Spinal cord (tissue), 10 donors: ENCODE measurements around the gene HIBADH. TPM values are rescaled to one million over a fixed set of nuclear protein-coding genes. Genes with fewer than 3 reads are reported as not detected.
A peak's percentile ranks its signal among the peaks of the same experiment; 100 is the strongest.

Experiments
- DNase-seq, 6 donors: peaks; one replicate each; pipeline versions ENCODE4 v3.0.0 to v3.0.0-alpha.2; 2013 to 2015; ENCODE audit warnings: low spot score in 6 of 6, low read depth in 4 of 6
- H3K27ac ChIP-seq: one replicate; pipeline ENCODE4 v1.5.1; 2013; ENCODE audit warnings: low read depth, low read length, control low read depth
- H3K27me3 ChIP-seq: one replicate; pipeline ENCODE4 v1.6.1; 2013; ENCODE audit warnings: low read length; ENCODE audit not compliant: control insufficient read depth, insufficient read depth
- H3K36me3 ChIP-seq: one replicate; pipeline ENCODE4 v1.6.1; 2013; ENCODE audit warnings: low read length; ENCODE audit not compliant: control insufficient read depth, insufficient read depth
- H3K4me1 ChIP-seq: one replicate; pipeline ENCODE4 v1.6.1; 2013; ENCODE audit warnings: low read length; ENCODE audit not compliant: control insufficient read depth, insufficient read depth
- H3K4me3 ChIP-seq: one replicate; pipeline ENCODE4 v1.5.1; 2013; ENCODE audit warnings: low read depth, low read length, control low read depth
- H3K9me3 ChIP-seq: one replicate; pipeline ENCODE4 v1.6.1; 2013; ENCODE audit warnings: low read length; ENCODE audit not compliant: control insufficient read depth, insufficient read depth
- WGBS: methylation state at CpG from one replicate; pipeline ENCODE4 v1.1.5; 2013; ENCODE audit warnings: missing lambda C conversion rate; ENCODE audit not compliant: insufficient coverage; 5-methylcytosine and 5-hydroxymethylcytosine counted together
- polyA plus RNA-seq, 2 donors: library from polyadenylated mRNA; unstranded; fragments of 120-200 nt; gene quantifications; one replicate each; pipeline ENCODE4 v1.2.1, GENCODE V29; 2013; ENCODE audit not compliant: insufficient read length in 2 of 2
- total RNA-seq, 2 donors: library from RNA; depleted of rRNA in 1 of 2; stranded (reverse); fragments of 120-200 nt in 1 of 2; fragments of >200 nt in 1 of 2; gene quantifications; one replicate each; pipeline versions ENCODE4 v1.2.3 to v1.2.4, GENCODE V29; 2013 to 2014
- donor health status: healthy.

HIBADH gene
- total and polyA plus RNA-seq, 4 donors: 27.2 to 52.7 (median 30.2) TPM

DNA sequence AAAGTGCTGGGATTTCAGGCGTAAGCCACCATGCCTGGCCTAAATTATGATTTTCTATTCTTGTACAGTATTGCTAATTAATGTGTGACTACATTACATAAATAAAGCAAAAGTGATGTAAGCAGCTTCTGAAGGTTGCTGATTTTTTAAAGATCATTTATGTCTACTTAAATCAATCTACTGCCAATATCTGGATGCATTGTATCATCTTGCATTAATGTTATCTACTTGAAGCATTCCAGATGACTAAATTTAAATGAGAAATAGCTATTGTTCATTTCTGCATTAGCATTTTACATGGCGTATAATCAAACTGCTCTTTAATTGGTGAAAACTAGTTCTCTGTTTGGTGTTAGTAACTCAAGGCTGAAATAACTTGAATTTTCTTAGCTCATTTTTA is 37.1 kb upstream of the HIBADH start:
- DNase-seq: no peak
- Histone ChIP-seq H3K36me3 (no peaks in the 10 kb centered on the region), H3K4me1 (no peaks in the 10 kb centered on the region), H3K27ac (no peak overlapping the region), H3K4me3 (no peak overlapping the region), H3K27me3 (no peaks in the 10 kb centered on the region), H3K9me3 (no peaks in the 10 kb centered on the region)
- no CpG with 5 or more reads among the region's 2 CpGs for WGBS

DNA sequence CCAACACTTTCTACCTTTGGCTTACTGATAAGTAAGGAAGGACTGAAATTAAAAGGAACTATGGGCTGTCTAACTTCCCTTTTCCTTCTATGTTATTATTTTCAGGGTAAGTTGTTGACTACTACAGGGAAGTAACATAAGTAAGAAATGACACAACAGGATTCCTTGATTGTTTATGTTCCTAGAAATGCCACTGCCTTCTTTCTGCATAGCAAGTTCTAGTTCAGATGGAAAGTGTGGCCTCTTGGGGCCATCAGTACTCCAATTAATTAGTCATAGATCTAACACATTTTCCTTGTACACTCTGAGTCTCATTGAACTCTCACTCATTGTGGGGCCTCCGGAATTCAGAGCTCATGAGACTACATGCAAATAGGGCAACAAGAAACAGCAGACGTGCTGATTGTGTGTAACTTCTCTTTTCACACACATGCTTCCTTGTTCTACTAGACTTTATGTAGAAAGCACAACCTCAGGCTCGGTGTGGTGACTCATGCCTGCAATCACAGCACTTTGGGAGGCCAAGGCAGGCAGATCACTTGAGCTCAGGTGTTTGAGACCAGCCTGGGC is 35.3 kb upstream of the HIBADH start:
- 51% methylated on average over 3 of the region's 3 CpGs for WGBS
- Histone ChIP-seq H3K36me3 (no peaks in the 10 kb centered on the region), H3K27me3 (no peaks in the 10 kb centered on the region), H3K27ac (no peak overlapping the region), H3K4me3 (no peak overlapping the region), H3K9me3 (no peaks in the 10 kb centered on the region), H3K4me1 (no peaks in the 10 kb centered on the region)
- peak in 1 of 6 donors; percentile 21 for DNase-seq

DNA sequence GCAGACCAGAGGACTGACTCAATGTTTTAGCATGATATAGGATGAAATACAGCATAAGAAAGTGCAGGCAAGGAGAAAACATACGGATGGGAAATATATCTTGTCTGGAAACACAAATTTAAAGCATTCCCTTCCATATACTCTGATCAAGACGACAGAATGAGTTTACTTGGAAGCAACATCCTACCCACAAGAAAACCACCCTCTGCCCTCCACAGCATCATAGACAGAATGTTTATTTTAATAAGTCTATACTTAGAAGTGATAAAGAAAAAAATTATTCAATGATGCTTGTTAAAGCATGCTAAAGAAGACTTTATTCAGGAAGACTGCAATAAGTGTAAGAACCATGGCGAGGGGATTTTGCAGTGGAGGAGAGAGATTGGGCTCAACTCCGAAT is 32.4 kb upstream of the HIBADH start:
- Histone ChIP-seq H3K27ac (no peak overlapping the region), H3K36me3 (no peaks in the 10 kb centered on the region), H3K27me3 (no peaks in the 10 kb centered on the region), H3K4me3 (no peak overlapping the region), H3K9me3 (no peaks in the 10 kb centered on the region), H3K4me1 (no peaks in the 10 kb centered on the region)
- WGBS: 91% methylated on average over 2 of the region's 4 CpGs
- DNase-seq: no peak

DNA sequence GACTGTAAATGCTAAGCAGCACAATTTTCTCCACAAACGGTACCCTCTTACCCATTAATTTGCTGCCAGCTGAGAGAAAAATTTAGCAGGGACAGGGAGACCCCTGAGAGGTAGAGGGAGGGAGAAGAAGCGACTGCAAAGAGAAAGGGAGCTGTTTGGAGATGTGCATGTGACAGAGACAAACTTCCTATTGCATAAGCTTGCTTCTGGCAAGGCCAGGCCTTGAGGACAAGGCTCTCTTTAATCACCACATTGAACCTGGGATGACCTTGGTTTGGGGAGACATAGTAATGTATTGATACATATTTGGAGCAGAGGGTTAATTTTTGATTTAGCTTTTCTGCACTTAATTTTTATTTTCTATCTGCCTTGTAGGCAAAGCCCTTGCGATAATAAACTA is 31.1 kb upstream of the HIBADH start:
- Histone ChIP-seq H3K4me3 (no peak overlapping the region), H3K27ac (no peak overlapping the region), H3K36me3 (no peaks in the 10 kb centered on the region), H3K4me1 (no peaks in the 10 kb centered on the region), H3K9me3 (no peaks in the 10 kb centered on the region), H3K27me3 (no peaks in the 10 kb centered on the region)
- 42% methylated on average over 1 of the region's 3 CpGs for WGBS
- no peak for DNase-seq

DNA sequence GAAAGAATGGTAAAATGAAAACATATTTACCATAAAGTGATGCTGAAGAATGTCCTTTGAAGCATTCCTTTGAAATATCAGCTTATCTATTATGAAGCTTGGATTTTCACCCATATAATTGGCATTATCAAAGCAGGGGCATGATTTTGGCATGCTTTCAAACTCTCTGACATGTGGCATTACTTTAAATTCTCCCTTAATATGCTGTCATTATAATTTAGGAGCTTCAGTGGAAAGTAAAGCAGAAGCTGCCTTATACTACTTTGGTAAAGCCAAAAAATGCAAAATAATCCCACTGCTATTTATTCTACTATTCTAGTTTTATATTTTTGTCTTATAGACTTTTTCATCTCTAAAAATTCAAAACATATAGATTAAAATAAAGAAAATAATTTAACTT is 28.0 kb upstream of the HIBADH start:
- no peaks in the 10 kb centered on the region for H3K9me3 ChIP-seq
- H3K4me3 ChIP-seq: no peak overlapping the region
- no peak overlapping the region for H3K27ac ChIP-seq
- no peaks in the 10 kb centered on the region for H3K27me3 ChIP-seq
- H3K36me3 ChIP-seq: no peaks in the 10 kb centered on the region
- no peaks in the 10 kb centered on the region for H3K4me1 ChIP-seq
- no peak for DNase-seq

DNA sequence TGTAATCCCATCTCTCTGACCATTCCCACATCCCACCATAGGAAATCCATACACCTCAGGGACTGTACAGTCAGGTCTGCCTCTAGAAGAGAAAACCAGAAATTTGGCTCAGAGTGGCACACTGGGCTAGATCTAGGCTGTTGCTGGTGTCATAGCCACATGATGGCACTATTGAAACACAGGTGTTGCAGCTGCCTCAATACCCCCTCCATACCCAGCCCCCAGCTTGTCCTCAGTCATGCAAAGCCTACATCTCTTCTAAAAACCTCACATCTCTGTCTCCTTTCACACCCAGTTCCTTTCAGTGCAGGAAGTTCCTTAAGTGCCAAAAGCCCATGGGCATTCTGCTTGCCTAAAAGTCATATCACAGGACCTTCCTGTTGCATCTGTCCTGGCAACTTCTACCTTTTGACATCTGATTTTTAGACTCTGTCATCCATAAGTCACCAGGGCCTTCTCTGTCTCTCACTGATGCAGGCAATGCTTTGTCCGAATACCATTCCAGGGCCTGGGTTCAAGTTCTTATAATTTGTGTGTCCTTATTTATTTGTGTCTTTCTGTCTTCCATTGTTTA is 27.0 kb upstream of the HIBADH start:
- H3K4me1 ChIP-seq: no peaks in the 10 kb centered on the region
- WGBS: no CpG with 5 or more reads among the region's 1 CpG
- H3K9me3 ChIP-seq: no peaks in the 10 kb centered on the region
- no peaks in the 10 kb centered on the region for H3K36me3 ChIP-seq
- DNase-seq: peak in 2 of 6 donors; percentile 11 to 23
- H3K4me3 ChIP-seq: no peak overlapping the region
- H3K27ac ChIP-seq: no peak overlapping the region
- H3K27me3 ChIP-seq: no peaks in the 10 kb centered on the region

DNA sequence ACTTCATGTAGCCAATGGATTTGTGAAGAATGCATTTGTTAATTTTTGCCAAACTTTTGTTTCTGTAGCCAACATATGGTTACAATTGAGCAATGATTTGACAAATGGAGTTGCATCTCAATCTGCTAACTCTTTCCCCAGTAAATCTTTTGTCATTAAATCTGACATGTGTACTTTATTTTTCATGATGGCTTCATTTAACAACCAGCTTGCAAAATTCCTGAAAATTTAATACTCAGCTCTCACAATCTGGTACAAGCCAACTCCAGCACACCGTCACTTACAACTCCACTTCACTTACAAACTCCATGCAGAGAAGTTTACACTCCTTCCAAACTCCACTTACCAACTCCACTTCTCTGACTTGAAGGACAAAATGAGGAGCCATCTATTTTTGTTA is 26.5 kb upstream of the HIBADH start:
- 93% methylated on average over 1 of the region's 1 CpG for WGBS
- no peaks in the 10 kb centered on the region for H3K9me3 ChIP-seq
- H3K4me3 ChIP-seq: no peak overlapping the region
- no peaks in the 10 kb centered on the region for H3K4me1 ChIP-seq
- H3K36me3 ChIP-seq: no peaks in the 10 kb centered on the region
- no peaks in the 10 kb centered on the region for H3K27me3 ChIP-seq
- no peak for DNase-seq
- H3K27ac ChIP-seq: no peak overlapping the region

DNA sequence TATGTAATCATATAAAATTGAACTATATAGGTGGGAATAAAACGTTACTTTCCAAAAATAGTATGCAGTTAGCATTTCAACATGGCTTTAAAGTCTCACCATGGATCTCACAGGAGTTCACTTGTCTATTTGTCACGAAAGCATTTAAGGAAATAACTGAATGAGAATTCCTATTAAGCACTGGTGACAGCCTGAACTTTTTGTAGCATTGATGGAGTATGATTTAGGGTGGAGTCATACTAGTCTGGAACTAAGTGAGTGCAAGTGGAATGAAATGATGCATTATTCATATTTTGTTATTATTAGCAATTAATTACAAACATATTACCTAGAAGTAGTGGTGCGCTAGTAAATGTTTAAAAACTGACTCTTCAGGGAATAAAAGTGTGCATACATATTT is 26.0 kb upstream of the HIBADH start:
- Histone ChIP-seq H3K4me3 (no peak overlapping the region), H3K36me3 (no peaks in the 10 kb centered on the region), H3K27me3 (no peaks in the 10 kb centered on the region), H3K4me1 (no peaks in the 10 kb centered on the region), H3K9me3 (no peaks in the 10 kb centered on the region), H3K27ac (no peak overlapping the region)
- DNase-seq: no peak
- WGBS: no CpG with 5 or more reads among the region's 3 CpGs

DNA sequence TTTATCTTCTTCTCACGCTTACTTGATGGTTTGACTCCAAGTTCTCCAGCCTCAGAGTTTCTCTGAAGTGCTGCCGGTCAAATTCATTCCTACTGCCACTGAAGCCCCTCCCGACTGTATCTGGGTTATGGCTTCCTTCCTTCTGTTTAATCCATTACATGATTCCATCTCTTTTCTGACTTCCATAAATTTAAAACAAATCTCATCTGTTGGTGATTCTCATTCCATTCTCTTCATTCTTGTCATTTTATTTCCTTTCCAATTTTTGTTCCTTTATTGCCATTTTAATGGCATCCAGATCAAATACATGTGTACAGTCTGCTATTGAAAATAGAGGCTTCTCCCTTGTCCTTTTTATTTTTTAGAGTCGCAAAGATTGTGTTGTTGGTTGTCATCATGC is 25.4 kb upstream of the HIBADH start:
- Histone ChIP-seq H3K4me1 (no peaks in the 10 kb centered on the region), H3K36me3 (no peaks in the 10 kb centered on the region), H3K27ac (no peak overlapping the region), H3K27me3 (no peaks in the 10 kb centered on the region), H3K4me3 (no peak overlapping the region), H3K9me3 (no peaks in the 10 kb centered on the region)
- WGBS: 94% methylated on average over 3 of the region's 4 CpGs
- no peak for DNase-seq

DNA sequence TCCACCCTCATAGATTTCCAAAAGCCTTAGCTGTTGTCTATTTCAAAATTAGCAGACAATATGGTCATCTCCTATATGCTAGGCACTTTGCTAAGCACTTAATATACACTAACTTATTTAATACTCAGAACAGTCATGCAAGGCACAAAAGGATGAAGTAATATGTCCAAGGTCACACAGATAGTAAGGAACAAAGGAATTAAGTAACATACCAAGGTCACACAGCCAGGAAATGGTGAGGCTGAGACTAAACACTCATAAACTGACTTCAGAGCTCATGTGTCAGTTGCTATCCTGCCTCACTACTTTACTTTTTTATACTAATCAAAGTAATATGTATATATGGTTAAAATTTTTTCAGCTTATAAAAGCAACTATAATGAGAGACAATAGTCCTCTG is 23.6 kb upstream of the HIBADH start:
- no peaks in the 10 kb centered on the region for H3K9me3 ChIP-seq
- no peak overlapping the region for H3K27ac ChIP-seq
- H3K27me3 ChIP-seq: no peaks in the 10 kb centered on the region
- no peak for DNase-seq
- H3K4me1 ChIP-seq: no peaks in the 10 kb centered on the region
- no peaks in the 10 kb centered on the region for H3K36me3 ChIP-seq
- H3K4me3 ChIP-seq: no peak overlapping the region
